ENCODE data around the gene LRRC37B. TPM values are rescaled to one million over a fixed set of nuclear protein-coding genes. Genes with fewer than 3 reads are reported as not detected.

Gene LRRC37B
- total RNA-seq, 1 experiment from 2014 or later = 20.6 TPM

DNA sequence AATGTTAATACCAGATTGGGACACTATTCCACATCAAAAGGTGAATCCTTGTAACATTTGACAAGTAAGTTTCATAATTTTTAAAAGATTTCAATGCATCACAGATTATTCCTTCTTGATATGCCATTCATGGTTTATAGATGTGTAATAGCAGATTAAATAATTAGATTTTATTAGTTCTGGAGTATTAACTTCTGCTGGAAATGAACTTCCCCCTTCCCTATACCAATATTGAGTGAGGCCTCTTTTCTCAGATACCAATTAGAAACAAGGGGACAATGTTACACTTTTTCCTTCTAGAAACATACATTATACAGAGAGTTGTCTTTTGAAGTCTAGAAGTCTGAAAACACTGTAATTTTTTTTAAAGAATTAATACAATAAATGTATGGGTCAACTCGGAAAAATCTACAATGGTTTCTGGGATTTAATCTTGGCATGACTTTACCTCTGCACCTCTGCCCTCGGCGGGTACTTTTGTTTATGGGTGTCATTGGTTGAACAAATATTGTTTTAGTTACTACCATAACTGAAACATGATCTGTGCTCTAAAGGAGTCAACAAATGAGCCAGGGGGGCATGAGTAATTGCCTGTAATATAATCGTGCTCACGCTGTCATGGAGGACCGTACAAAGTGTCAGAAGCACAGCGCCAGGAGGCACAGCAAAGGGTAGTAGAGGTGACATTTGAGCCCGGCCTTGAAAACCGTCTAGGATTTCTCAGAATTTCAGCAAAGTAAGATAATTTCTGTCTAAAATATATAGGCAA lies 8.2 kb downstream of the LRRC37B start (continued):
- TF ChIP-seq, protein P1, sequence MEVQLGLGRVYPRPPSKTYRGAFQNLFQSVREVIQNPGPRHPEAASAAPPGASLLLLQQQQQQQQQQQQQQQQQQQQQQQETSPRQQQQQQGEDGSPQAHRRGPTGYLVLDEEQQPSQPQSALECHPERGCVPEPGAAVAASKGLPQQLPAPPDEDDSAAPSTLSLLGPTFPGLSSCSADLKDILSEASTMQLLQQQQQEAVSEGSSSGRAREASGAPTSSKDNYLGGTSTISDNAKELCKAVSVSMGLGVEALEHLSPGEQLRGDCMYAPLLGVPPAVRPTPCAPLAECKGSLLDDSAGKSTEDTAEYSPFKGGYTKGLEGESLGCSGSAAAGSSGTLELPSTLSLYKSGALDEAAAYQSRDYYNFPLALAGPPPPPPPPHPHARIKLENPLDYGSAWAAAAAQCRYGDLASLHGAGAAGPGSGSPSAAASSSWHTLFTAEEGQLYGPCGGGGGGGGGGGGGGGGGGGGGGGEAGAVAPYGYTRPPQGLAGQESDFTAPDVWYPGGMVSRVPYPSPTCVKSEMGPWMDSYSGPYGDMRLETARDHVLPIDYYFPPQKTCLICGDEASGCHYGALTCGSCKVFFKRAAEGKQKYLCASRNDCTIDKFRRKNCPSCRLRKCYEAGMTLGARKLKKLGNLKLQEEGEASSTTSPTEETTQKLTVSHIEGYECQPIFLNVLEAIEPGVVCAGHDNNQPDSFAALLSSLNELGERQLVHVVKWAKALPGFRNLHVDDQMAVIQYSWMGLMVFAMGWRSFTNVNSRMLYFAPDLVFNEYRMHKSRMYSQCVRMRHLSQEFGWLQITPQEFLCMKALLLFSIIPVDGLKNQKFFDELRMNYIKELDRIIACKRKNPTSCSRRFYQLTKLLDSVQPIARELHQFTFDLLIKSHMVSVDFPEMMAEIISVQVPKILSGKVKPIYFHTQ (CRISPR knock-in tag; IDR thresholded peaks at IDR 0.05) = no peak
- TF ChIP-seq ESRRA (CRISPR knock-in tag; IDR thresholded peaks at IDR 0.05; ENCODE audit: borderline replicate concordance) = no peak
- TF ChIP-seq, protein P2, sequence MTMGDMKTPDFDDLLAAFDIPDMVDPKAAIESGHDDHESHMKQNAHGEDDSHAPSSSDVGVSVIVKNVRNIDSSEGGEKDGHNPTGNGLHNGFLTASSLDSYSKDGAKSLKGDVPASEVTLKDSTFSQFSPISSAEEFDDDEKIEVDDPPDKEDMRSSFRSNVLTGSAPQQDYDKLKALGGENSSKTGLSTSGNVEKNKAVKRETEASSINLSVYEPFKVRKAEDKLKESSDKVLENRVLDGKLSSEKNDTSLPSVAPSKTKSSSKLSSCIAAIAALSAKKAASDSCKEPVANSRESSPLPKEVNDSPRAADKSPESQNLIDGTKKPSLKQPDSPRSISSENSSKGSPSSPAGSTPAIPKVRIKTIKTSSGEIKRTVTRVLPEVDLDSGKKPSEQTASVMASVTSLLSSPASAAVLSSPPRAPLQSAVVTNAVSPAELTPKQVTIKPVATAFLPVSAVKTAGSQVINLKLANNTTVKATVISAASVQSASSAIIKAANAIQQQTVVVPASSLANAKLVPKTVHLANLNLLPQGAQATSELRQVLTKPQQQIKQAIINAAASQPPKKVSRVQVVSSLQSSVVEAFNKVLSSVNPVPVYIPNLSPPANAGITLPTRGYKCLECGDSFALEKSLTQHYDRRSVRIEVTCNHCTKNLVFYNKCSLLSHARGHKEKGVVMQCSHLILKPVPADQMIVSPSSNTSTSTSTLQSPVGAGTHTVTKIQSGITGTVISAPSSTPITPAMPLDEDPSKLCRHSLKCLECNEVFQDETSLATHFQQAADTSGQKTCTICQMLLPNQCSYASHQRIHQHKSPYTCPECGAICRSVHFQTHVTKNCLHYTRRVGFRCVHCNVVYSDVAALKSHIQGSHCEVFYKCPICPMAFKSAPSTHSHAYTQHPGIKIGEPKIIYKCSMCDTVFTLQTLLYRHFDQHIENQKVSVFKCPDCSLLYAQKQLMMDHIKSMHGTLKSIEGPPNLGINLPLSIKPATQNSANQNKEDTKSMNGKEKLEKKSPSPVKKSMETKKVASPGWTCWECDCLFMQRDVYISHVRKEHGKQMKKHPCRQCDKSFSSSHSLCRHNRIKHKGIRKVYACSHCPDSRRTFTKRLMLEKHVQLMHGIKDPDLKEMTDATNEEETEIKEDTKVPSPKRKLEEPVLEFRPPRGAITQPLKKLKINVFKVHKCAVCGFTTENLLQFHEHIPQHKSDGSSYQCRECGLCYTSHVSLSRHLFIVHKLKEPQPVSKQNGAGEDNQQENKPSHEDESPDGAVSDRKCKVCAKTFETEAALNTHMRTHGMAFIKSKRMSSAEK (CRISPR knock-in tag; IDR thresholded peaks at IDR 0.05; ENCODE audit: borderline replicate concordance) = no peak
- TF ChIP-seq, protein P3, sequence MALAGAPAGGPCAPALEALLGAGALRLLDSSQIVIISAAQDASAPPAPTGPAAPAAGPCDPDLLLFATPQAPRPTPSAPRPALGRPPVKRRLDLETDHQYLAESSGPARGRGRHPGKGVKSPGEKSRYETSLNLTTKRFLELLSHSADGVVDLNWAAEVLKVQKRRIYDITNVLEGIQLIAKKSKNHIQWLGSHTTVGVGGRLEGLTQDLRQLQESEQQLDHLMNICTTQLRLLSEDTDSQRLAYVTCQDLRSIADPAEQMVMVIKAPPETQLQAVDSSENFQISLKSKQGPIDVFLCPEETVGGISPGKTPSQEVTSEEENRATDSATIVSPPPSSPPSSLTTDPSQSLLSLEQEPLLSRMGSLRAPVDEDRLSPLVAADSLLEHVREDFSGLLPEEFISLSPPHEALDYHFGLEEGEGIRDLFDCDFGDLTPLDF (CRISPR knock-in tag; IDR thresholded peaks at IDR 0.05) = no peak
- TF ChIP-seq, protein P4, sequence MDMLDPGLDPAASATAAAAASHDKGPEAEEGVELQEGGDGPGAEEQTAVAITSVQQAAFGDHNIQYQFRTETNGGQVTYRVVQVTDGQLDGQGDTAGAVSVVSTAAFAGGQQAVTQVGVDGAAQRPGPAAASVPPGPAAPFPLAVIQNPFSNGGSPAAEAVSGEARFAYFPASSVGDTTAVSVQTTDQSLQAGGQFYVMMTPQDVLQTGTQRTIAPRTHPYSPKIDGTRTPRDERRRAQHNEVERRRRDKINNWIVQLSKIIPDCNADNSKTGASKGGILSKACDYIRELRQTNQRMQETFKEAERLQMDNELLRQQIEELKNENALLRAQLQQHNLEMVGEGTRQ (CRISPR knock-in tag; IDR thresholded peaks at IDR 0.05) = no peak
- TF ChIP-seq, protein P5, sequence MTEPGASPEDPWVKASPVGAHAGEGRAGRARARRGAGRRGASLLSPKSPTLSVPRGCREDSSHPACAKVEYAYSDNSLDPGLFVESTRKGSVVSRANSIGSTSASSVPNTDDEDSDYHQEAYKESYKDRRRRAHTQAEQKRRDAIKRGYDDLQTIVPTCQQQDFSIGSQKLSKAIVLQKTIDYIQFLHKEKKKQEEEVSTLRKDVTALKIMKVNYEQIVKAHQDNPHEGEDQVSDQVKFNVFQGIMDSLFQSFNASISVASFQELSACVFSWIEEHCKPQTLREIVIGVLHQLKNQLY (CRISPR knock-in tag; IDR thresholded peaks at IDR 0.05) = no peak

DNA sequence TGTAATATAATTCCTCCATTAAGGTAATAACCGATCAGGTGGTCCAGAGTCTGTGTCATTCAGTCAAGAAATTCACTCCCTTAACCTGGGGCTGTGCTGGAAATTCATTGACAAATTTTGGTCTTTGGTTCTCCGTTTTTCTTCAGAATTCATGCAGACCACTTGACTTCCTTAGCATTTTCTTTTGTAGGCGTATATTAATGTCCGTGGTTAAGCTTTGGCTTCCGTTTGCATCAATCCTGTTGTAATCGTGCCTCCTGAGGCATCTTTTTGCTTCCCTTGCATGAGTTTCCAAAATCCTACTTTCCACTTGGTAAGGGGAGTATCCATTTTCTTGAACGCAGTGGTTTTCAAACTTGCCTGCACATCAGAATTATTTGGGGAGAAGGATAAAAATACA lies 9.0 kb downstream of the LRRC37B start:
- Mint-ChIP-seq H3K4me1 (peaks cover 11% of the 10 kb centered on the region), H3K4me3 (no peak overlapping the region), H3K9me3 (no peaks in the 10 kb centered on the region), H3K27me3 (ENCODE audit: low read depth) (no peaks in the 10 kb centered on the region), H3K27ac (no peak overlapping the region; the same call in 1 of the 2 replicates), H3K36me3 (peaks cover 13% of the 10 kb centered on the region)
- DNase-seq (ENCODE audit: low spot score) (no peak), ATAC-seq (no peak)
- ChIA-PET POLR2A (no interaction called here), CTCF (interaction anchor here (1.7 kb wide), 1 partner anchor 9 kb away, joined by 13 read pairs; the partner anchor contains the start of gene LRRC37B)
- TF ChIP-seq, protein P6, sequence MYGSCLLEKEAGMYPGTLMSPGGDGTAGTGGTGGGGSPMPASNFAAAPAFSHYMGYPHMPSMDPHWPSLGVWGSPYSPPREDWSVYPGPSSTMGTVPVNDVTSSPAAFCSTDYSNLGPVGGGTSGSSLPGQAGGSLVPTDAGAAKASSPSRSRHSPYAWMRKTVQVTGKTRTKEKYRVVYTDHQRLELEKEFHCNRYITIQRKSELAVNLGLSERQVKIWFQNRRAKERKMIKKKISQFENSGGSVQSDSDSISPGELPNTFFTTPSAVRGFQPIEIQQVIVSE (CRISPR knock-in tag; IDR thresholded peaks at IDR 0.05; ENCODE audit: borderline replicate concordance) = no peak
- TF ChIP-seq ZBTB21 (CRISPR knock-in tag; IDR thresholded peaks at IDR 0.05; ENCODE audit: borderline replicate concordance) = no peak
- TF ChIP-seq IRF2 (CRISPR knock-in tag; IDR thresholded peaks at IDR 0.05; ENCODE audit: borderline replicate concordance, low read depth) = no peak
- TF ChIP-seq, protein P7, sequence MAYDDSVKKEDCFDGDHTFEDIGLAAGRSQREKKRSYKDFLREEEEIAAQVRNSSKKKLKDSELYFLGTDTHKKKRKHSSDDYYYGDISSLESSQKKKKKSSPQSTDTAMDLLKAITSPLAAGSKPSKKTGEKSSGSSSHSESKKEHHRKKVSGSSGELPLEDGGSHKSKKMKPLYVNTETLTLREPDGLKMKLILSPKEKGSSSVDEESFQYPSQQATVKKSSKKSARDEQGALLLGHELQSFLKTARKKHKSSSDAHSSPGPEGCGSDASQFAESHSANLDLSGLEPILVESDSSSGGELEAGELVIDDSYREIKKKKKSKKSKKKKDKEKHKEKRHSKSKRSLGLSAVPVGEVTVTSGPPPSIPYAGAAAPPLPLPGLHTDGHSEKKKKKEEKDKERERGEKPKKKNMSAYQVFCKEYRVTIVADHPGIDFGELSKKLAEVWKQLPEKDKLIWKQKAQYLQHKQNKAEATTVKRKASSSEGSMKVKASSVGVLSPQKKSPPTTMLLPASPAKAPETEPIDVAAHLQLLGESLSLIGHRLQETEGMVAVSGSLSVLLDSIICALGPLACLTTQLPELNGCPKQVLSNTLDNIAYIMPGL (CRISPR knock-in tag; IDR thresholded peaks at IDR 0.05) = no peak
- TF ChIP-seq, protein P8, sequence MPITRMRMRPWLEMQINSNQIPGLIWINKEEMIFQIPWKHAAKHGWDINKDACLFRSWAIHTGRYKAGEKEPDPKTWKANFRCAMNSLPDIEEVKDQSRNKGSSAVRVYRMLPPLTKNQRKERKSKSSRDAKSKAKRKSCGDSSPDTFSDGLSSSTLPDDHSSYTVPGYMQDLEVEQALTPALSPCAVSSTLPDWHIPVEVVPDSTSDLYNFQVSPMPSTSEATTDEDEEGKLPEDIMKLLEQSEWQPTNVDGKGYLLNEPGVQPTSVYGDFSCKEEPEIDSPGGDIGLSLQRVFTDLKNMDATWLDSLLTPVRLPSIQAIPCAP (CRISPR knock-in tag; IDR thresholded peaks at IDR 0.05) = no peak
- TF ChIP-seq HMGA2 (CRISPR knock-in tag; IDR thresholded peaks at IDR 0.05) = no peak
- TF ChIP-seq NR1H2 (CRISPR knock-in tag; IDR thresholded peaks at IDR 0.05) = no peak
- no peak for TF ChIP-seq GTF2I (CRISPR knock-in tag; conservative IDR thresholded peaks at IDR 0.05)
- TF ChIP-seq, protein P9, sequence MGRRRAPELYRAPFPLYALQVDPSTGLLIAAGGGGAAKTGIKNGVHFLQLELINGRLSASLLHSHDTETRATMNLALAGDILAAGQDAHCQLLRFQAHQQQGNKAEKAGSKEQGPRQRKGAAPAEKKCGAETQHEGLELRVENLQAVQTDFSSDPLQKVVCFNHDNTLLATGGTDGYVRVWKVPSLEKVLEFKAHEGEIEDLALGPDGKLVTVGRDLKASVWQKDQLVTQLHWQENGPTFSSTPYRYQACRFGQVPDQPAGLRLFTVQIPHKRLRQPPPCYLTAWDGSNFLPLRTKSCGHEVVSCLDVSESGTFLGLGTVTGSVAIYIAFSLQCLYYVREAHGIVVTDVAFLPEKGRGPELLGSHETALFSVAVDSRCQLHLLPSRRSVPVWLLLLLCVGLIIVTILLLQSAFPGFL (CRISPR knock-in tag; IDR thresholded peaks at IDR 0.05; ENCODE audit: borderline replicate concordance) = no peak
- TF ChIP-seq JUN (CRISPR knock-in tag; IDR thresholded peaks at IDR 0.05) = no peak
- TF ChIP-seq, protein P10, sequence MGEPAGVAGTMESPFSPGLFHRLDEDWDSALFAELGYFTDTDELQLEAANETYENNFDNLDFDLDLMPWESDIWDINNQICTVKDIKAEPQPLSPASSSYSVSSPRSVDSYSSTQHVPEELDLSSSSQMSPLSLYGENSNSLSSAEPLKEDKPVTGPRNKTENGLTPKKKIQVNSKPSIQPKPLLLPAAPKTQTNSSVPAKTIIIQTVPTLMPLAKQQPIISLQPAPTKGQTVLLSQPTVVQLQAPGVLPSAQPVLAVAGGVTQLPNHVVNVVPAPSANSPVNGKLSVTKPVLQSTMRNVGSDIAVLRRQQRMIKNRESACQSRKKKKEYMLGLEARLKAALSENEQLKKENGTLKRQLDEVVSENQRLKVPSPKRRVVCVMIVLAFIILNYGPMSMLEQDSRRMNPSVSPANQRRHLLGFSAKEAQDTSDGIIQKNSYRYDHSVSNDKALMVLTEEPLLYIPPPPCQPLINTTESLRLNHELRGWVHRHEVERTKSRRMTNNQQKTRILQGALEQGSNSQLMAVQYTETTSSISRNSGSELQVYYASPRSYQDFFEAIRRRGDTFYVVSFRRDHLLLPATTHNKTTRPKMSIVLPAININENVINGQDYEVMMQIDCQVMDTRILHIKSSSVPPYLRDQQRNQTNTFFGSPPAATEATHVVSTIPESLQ (CRISPR knock-in tag; IDR thresholded peaks at IDR 0.05) = no peak

All from WTC11 (cell line).